ENCODE measurements around the gene MYO15A.

MYO15A gene

DNA sequence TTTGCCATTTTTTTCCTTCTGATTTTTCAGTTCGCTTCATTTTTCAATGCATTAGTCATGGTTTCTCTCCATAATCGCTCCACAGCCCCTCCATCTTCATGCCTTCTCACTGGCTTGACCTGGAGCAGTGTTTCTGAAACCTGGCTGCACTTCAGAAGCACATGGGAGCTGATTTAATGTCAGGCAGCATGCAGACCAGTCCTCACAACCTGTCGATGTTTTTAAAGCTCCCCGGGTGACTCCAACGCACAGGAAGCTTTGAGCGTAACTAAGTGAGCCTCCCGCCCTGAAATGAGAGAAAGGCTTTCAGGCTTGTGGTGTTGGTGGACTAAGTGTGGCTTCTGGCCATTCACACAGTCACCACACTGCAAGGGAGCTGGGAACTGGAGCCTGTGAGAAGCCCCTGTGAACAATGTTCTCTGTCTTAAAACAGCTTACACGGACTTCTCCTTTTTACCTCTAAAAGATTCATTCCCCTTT, 37.7 kb upstream of the MYO15A start:
- H3K27me3 ChIP-seq (ENCODE audit: insufficient read depth, insufficient read length), result no peaks in the 10 kb centered on the region
- TF ChIP-seq ZNF274 (IDR thresholded peaks at IDR 0.05; ENCODE audit: low read depth, low read length), result no peak
- peaks cover 6% of the 10 kb centered on the region for H3K36me3 ChIP-seq (ENCODE audit: insufficient read depth, insufficient read length, low read length)
- DNase-seq (ENCODE audit: low read depth, low spot score), result no peak
- no peaks in the 10 kb centered on the region for H3K9me3 ChIP-seq (ENCODE audit: insufficient read depth, low read length)
- H3K4me1 ChIP-seq (ENCODE audit: insufficient read depth, insufficient read length), result no peaks in the 10 kb centered on the region
- H3K4me3 ChIP-seq (ENCODE audit: insufficient read length, low read depth), result no peak overlapping the region
- no peak overlapping the region for H3K9ac ChIP-seq (ENCODE audit: insufficient read length, low read depth)

DNA sequence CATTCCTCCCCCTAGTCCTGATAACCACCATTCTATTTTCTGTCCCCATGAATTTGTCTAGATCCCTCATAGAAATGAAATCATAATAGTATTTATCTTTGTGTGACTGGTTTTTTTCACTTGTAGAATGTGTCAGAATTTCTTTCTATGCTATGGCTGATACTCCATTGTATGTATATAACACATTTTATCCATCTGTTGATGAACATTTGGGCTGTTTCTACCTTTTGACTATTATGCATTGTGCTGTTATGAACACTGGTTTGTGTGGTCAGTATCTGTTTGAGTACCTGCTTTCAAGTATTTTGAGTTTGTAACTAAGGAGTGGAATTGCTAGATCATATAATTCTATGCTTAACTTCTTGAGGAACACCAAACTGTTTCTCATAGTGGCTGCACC, 36.8 kb upstream of the MYO15A start:
- Histone ChIP-seq H3K9me3 (ENCODE audit: insufficient read depth, low read length) (no peaks in the 10 kb centered on the region), H3K36me3 (ENCODE audit: insufficient read depth, insufficient read length, low read length) (no peaks in the 10 kb centered on the region), H3K9ac (ENCODE audit: insufficient read length, low read depth) (no peak overlapping the region), H3K4me3 (ENCODE audit: insufficient read length, low read depth) (no peak overlapping the region), H3K4me1 (ENCODE audit: insufficient read depth, insufficient read length) (no peaks in the 10 kb centered on the region), H3K27me3 (ENCODE audit: insufficient read depth, insufficient read length) (no peaks in the 10 kb centered on the region)
- no peak for TF ChIP-seq ZNF274 (IDR thresholded peaks at IDR 0.05; ENCODE audit: low read depth, low read length)
- TF ChIP-seq YY1 (IDR thresholded peaks at IDR 0.05; ENCODE audit: insufficient read depth, insufficient read length), result no peak
- TF ChIP-seq SUZ12 (IDR thresholded peaks at IDR 0.05; ENCODE audit: extremely low read depth, insufficient read depth, insufficient read length), result no peak
- DNase-seq (ENCODE audit: low read depth, low spot score), result no peak

DNA sequence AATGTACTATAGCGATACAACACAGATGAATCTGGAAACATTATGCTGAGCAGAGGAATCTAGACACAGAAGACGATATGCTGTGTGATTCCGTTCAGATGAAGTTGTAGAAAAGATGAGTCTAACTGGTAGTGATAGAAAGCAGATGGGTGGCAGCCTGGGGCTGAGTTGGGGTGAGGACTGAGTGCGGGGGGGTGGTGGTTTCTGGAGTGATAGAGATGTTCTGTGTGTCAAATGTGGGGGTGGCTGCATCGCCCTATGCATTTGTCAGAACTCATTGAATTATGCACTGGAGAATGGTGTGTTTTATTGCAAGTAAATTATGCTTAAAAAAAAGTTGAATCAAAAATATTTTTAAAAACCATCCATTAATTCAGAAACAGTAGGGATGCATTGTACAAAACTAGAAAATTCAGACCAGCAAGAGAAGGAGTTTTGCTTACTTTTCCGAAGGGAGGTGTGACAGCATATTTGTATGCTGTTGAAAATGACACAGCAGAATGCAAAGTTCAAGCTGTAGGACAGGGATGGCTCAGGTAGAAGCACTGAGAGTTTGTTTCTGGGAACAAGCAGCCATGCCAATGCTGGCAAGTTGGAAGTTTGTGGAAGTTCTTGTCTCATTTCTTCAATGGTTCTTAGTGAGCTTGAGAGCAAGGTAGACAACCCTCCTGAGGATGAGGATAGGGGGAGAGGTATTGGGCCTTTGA, 33.8 kb upstream of the MYO15A start:
- no peaks in the 10 kb centered on the region for H3K27me3 ChIP-seq (ENCODE audit: insufficient read depth, insufficient read length)
- no peak for DNase-seq (ENCODE audit: low read depth, low spot score)
- H3K36me3 ChIP-seq (ENCODE audit: insufficient read depth, insufficient read length, low read length), result no peaks in the 10 kb centered on the region
- no peak overlapping the region for H3K9ac ChIP-seq (ENCODE audit: insufficient read length, low read depth)
- no peaks in the 10 kb centered on the region for H3K4me1 ChIP-seq (ENCODE audit: insufficient read depth, insufficient read length)
- H3K4me3 ChIP-seq (ENCODE audit: insufficient read length, low read depth), result no peak overlapping the region
- TF ChIP-seq ZNF274 (IDR thresholded peaks at IDR 0.05; ENCODE audit: low read depth, low read length) (no peak), YY1 (IDR thresholded peaks at IDR 0.05; ENCODE audit: insufficient read depth, insufficient read length) (no peak), SUZ12 (IDR thresholded peaks at IDR 0.05; ENCODE audit: extremely low read depth, insufficient read depth, insufficient read length) (no peak)
- no peaks in the 10 kb centered on the region for H3K9me3 ChIP-seq (ENCODE audit: insufficient read depth, low read length)

DNA sequence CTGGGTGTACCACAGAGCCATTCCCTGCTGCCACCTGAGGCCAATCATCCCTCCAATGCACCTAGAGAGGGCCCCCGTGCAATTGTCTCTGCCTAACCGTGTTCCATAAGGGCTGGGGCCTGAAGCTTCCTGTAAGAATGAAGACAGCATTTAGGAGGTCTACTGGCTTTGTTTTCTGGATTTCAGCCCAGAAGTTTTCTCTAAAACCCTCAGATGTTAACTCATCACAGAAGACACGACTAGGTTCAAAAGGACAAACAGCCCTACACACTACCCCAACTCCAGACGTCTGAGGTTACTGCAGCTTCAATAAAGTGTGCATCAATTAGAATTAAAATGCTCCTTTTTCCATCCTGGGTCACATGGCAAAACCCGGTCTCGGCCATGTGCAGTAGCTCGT, 31.6 kb upstream of the MYO15A start:
- no peak for TF ChIP-seq SUZ12 (IDR thresholded peaks at IDR 0.05; ENCODE audit: extremely low read depth, insufficient read depth, insufficient read length)
- TF ChIP-seq YY1 (IDR thresholded peaks at IDR 0.05; ENCODE audit: insufficient read depth, insufficient read length), result no peak
- no peak for TF ChIP-seq ZNF274 (IDR thresholded peaks at IDR 0.05; ENCODE audit: low read depth, low read length)
- no peak for DNase-seq (ENCODE audit: low read depth, low spot score)
- H3K9me3 ChIP-seq (ENCODE audit: insufficient read depth, low read length), result no peaks in the 10 kb centered on the region

DNA sequence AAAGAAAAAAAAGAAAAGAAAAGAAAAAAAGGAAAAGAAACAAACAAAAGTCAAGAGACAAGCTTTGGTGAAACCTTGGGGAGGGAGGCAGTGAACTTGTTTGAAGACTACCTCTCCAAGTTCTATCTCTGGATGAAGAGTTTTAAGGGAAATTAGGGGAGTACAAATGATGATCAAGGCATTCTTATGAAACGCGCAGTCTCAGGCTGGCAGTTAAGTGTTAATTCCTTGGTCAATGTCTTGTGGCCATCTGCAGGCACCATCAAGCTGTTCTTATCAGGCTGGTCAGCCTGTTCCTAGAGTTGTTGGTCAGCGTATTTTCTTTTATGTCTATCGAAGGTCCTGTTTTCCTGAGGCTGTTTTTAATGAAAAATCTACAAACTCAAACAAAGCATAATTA, 29.0 kb upstream of the MYO15A start:
- no peak for TF ChIP-seq ZNF274 (IDR thresholded peaks at IDR 0.05; ENCODE audit: low read depth, low read length)
- TF ChIP-seq SUZ12 (IDR thresholded peaks at IDR 0.05; ENCODE audit: extremely low read depth, insufficient read depth, insufficient read length), result no peak
- no peak for TF ChIP-seq YY1 (IDR thresholded peaks at IDR 0.05; ENCODE audit: insufficient read depth, insufficient read length)
- Histone ChIP-seq H3K9me3 (ENCODE audit: insufficient read depth, low read length) (no peaks in the 10 kb centered on the region), H3K4me1 (ENCODE audit: insufficient read depth, insufficient read length) (no peaks in the 10 kb centered on the region), H3K36me3 (ENCODE audit: insufficient read depth, insufficient read length, low read length) (no peaks in the 10 kb centered on the region), H3K4me3 (ENCODE audit: insufficient read length, low read depth) (no peak overlapping the region), H3K9ac (ENCODE audit: insufficient read length, low read depth) (no peak overlapping the region), H3K27me3 (ENCODE audit: insufficient read depth, insufficient read length) (no peaks in the 10 kb centered on the region)
- DNase-seq (ENCODE audit: low read depth, low spot score), result no peak

More for the DNA sequence above, 31.6 kb upstream of the MYO15A start:
- no peaks in the 10 kb centered on the region for H3K36me3 ChIP-seq (ENCODE audit: insufficient read depth, insufficient read length, low read length)
- no peaks in the 10 kb centered on the region for H3K27me3 ChIP-seq (ENCODE audit: insufficient read depth, insufficient read length)
- H3K4me3 ChIP-seq (ENCODE audit: insufficient read length, low read depth), result no peak overlapping the region
- H3K4me1 ChIP-seq (ENCODE audit: insufficient read depth, insufficient read length), result no peaks in the 10 kb centered on the region
- H3K9ac ChIP-seq (ENCODE audit: insufficient read length, low read depth), result no peak overlapping the region

DNA sequence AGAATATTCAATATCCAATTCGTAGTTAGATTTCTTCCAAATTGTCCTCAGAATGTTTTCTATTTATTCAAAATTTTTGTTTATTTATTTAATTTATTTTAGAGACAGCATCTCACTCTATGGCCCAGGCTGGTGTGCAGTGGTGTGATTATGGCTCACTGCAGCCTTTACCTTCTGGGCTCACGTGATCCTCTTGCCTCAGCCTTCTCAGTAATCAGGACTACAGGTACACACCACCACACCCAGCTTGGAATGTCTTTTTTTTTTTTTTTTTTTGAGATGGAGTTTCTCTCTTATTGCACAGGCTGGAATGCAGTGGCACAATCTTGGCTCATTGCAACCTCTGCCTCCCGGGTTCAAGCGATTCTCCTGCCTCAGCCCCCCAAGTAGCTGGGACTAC, 24.3 kb upstream of the MYO15A start:
- H3K27me3 ChIP-seq (ENCODE audit: insufficient read depth, insufficient read length), result no peaks in the 10 kb centered on the region
- H3K9me3 ChIP-seq (ENCODE audit: insufficient read depth, low read length), result no peaks in the 10 kb centered on the region
- no peak for DNase-seq (ENCODE audit: low read depth, low spot score)
- H3K9ac ChIP-seq (ENCODE audit: insufficient read length, low read depth), result no peak overlapping the region
- no peaks in the 10 kb centered on the region for H3K36me3 ChIP-seq (ENCODE audit: insufficient read depth, insufficient read length, low read length)
- TF ChIP-seq YY1 (IDR thresholded peaks at IDR 0.05; ENCODE audit: insufficient read depth, insufficient read length), result no peak
- no peak for TF ChIP-seq SUZ12 (IDR thresholded peaks at IDR 0.05; ENCODE audit: extremely low read depth, insufficient read depth, insufficient read length)
- no peak for TF ChIP-seq ZNF274 (IDR thresholded peaks at IDR 0.05; ENCODE audit: low read depth, low read length)
- H3K4me3 ChIP-seq (ENCODE audit: insufficient read length, low read depth), result no peak overlapping the region
- peaks cover 3% of the 10 kb centered on the region for H3K4me1 ChIP-seq (ENCODE audit: insufficient read depth, insufficient read length)

DNA sequence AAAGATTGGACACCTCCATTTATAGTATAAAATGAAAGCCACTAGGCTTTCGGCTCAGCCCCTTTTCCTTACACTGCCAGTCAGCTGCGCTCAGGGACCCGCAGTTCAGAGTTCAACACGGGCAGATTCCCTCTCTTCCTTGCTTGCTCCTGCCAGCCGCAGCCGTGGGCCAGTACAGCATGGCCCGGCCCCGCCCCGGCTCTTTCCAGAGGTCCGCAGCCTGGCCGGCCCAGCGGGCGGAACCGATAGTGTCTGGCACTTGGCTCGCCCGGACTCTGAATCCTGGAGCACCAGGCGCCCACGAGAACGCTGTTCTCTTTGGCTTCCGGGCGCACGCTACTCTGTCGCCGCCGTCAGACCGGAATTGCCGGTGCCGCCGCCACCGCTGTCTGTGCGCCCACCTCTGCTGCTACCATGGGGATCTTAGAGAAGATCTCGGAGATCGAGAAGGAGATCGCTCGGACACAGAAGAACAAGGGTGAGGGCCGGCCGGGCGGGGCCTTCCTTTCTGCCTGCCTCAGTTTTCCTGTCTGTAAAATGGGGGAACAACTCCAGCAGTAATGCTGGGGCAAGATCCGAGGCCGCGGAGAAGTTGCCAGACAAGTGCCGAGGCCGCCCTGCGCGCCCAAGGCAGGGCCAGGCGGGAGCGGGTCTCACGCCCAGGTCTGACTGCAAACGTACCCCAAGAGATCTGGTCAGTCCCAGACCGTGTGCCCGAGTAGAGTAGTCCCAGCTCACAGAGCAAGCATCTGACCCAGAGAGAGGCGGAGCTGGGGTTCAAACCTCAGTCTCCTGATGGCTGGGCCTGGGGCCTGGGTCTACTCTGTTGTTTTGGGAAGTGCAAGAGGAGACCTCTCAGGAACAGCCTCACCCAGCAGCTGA, 20.7 kb upstream of the MYO15A start, which contains the start of gene DRG2:
DRG2 (plus strand) TSS at position 339 of the 882 bp plus-strand sequence; CDS start at position 415, 76 bp downstream.
- peaks cover 3% of the 10 kb centered on the region for H3K4me1 ChIP-seq (ENCODE audit: insufficient read depth, insufficient read length)
- DNase-seq (ENCODE audit: low read depth, low spot score), result peak; percentile 80
- peak within 1 kb of the TSS; percentile 88 for H3K9ac ChIP-seq (ENCODE audit: insufficient read length, low read depth)

More for the DNA sequence above, 20.7 kb upstream of the MYO15A start, which contains the start of gene DRG2:
- H3K9me3 ChIP-seq (ENCODE audit: insufficient read depth, low read length), result no peaks in the 10 kb centered on the region
- H3K27me3 ChIP-seq (ENCODE audit: insufficient read depth, insufficient read length), result no peaks in the 10 kb centered on the region
- no peak for TF ChIP-seq ZNF274 (IDR thresholded peaks at IDR 0.05; ENCODE audit: low read depth, low read length)
- TF ChIP-seq SUZ12 (IDR thresholded peaks at IDR 0.05; ENCODE audit: extremely low read depth, insufficient read depth, insufficient read length), result no peak
- TF ChIP-seq YY1 (IDR thresholded peaks at IDR 0.05; ENCODE audit: insufficient read depth, insufficient read length), result peak; percentile 9
- peak within 1 kb of the TSS; percentile 88 for H3K4me3 ChIP-seq (ENCODE audit: insufficient read length, low read depth)
- H3K36me3 ChIP-seq (ENCODE audit: insufficient read depth, insufficient read length, low read length), result peaks cover 17% of the 10 kb centered on the region
